SK-N-SH (cell line): ENCODE results near the gene PSMD1.

ENCODE experiments used
- CHD2 ChIP-seq: fragments of 150-350 bp; IDR thresholded peaks from 2 replicates; pipeline ENCODE4 v1.6.1; 2018; ENCODE audit warnings: low read length; ENCODE audit not compliant: partially characterized antibody
- EP300 ChIP-seq, 2 experiments: IDR thresholded peaks; 2 replicates each; pipeline versions ENCODE4 v1.4.0 to v1.6.1; 2012; ENCODE audit warnings: borderline replicate concordance in 1 of 2, low read depth in 1 of 2, low read length in 1 of 2
- GABPA ChIP-seq: IDR thresholded peaks from 2 replicates; pipeline ENCODE4 v1.4.0; 2012; ENCODE audit warnings: low read depth, mild to moderate bottlenecking
- POLR2AphosphoS5 ChIP-seq: IDR thresholded peaks from 2 replicates; pipeline ENCODE4 v1.6.1; 2012; ENCODE audit warnings: low read depth, low read length
- RAD21 ChIP-seq: IDR thresholded peaks from 2 replicates; pipeline ENCODE4 v1.6.1; 2012; ENCODE audit warnings: mild to moderate bottlenecking, low read length
- RCOR1 ChIP-seq: fragments of 150-350 bp; IDR thresholded peaks from 2 replicates; pipeline ENCODE4 v1.6.1; 2017; ENCODE audit warnings: antibody characterized with exemption, low read length
- TAF1 ChIP-seq: IDR thresholded peaks from 2 replicates; pipeline ENCODE4 v1.6.1; 2012; ENCODE audit warnings: low read depth, mild to moderate bottlenecking, low read length, moderate library complexity, borderline replicate concordance
- TEAD4 ChIP-seq: IDR thresholded peaks from 2 replicates; pipeline ENCODE4 v1.4.0; 2012; ENCODE audit warnings: mild to moderate bottlenecking, borderline replicate concordance; ENCODE audit not compliant: insufficient read depth
- TF ChIP-seq, protein P1 (sequence below): fragments of 200-600 bp; sonication (generic); IDR thresholded peaks from 2 replicates; pipeline ENCODE4 v1.6.1; 2017; ENCODE audit warnings: antibody characterized with exemption, mild to moderate bottlenecking, moderate library complexity

DNA sequence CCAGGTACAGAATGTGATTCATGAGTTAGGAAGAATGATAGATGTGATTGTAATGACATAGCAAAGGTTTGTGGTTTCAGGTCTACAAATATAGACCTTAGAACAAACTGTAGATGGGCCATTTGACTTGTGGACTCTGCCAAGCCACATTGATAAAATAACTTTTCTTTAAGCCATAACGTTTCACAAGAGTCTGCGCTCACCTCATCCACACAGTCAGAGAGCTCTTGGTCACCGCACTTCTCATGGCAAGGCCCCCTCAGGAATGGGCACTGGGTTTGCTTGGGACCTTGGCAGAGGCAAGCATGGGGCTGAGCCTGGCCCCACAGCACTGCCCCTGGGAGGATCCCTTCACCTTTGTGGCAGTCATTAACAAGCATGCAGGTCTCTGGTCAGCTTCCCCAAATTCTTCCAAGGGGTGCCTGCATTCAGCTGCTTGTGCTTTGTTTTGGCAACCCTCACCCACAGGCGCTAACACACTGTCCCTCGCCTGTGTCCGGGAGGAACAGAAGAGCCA lies 155.7 kb downstream of the PSMD1 start:
- TF ChIP-seq TAF1, result no peak
- no peak for TF ChIP-seq GABPA
- TF ChIP-seq TEAD4, result no peak
- TF ChIP-seq, protein P1, sequence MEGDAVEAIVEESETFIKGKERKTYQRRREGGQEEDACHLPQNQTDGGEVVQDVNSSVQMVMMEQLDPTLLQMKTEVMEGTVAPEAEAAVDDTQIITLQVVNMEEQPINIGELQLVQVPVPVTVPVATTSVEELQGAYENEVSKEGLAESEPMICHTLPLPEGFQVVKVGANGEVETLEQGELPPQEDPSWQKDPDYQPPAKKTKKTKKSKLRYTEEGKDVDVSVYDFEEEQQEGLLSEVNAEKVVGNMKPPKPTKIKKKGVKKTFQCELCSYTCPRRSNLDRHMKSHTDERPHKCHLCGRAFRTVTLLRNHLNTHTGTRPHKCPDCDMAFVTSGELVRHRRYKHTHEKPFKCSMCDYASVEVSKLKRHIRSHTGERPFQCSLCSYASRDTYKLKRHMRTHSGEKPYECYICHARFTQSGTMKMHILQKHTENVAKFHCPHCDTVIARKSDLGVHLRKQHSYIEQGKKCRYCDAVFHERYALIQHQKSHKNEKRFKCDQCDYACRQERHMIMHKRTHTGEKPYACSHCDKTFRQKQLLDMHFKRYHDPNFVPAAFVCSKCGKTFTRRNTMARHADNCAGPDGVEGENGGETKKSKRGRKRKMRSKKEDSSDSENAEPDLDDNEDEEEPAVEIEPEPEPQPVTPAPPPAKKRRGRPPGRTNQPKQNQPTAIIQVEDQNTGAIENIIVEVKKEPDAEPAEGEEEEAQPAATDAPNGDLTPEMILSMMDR, result no peak
- TF ChIP-seq EP300 (IDR thresholded peaks at IDR 0.05; ENCODE audit: borderline replicate concordance in 1 of 2, low read depth in 1 of 2, low read length in 1 of 2), result no peak
- TF ChIP-seq RCOR1, result no peak
- no peak for TF ChIP-seq POLR2AphosphoS5
- TF ChIP-seq CHD2, result no peak
- TF ChIP-seq RAD21, result no peak
